GM19328 (cell line): ENCODE data around the gene KRT72.

Experiments used
- ATAC-seq: cut with Tn5 transposase; IDR thresholded peaks from one replicate; pipeline ENCODE4 v1.9.1; 2021; ENCODE audit warnings: mild to moderate bottlenecking, moderate library complexity; ENCODE audit not compliant: unreplicated experiment

Gene KRT72

GRCh38 chr12:52580496-52580895 is 20.8 kb downstream of the KRT72 start:
- no peak for ATAC-seq

DNA sequence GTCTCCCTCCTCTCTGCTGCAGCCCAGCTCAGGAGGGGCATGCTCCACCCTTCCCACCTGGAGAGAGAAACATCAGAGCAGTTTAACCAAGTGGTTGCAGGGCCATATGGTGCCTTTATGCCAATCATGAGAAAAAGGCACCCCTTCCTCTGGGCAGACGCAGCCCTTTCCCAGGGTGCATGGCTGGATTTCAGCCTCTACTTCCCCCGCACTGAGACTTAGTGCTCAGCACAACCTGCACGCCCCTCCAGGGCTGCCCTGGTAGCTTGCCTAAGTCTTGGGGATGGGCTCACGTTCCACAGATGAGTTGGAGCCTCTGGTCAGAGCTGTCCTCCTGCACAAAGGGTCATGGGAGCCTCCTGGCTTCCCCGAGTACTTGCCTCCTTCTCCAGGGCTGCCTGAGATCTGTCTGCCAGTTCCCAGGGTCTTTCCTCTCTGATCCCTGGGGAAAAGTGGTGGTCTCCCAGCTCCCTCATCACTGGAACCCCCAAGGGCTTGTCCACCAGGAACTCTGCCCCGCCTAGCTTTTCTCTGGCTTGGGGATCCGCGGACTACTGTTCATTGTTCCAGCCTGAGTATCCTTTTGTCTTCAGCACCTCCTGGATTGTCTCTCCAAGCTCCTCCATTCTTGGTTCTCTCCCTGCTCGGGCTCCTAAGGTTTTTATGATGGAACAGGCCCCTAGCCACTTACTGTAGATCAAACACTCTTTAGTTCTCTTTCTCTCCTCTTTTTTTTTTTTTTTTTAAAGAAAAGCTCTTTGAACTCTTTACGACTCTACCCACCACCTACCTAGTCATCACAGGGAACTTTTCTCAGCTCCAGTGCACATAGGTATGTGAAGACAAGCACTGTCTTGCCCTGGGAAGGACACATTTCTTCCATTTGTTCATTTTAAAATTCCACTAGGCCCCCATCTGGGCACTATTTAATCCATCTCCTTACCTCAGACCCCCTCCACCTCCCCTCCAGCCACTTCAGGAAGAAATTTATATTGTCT is 21.5 kb downstream of the KRT72 start:
- no peak for ATAC-seq

DNA sequence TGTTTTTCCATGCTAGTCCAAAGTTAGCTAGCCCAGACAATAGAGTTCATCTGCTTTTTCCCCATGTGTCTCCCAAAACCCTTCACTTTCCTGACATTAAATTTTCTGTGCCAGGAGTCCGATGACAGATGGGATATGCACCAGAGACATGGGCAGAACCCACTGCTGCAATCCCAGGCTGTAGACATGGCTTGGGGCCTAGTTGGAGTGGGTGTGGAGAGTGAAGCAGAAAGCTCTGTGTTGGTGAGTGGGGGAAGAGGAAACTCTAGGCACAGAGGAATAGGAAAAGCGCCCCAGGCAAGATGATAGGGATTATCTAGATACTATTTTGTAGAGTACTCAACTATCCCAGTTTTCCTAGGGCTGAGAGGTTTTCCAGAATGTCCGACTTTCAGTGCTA is 22.8 kb downstream of the KRT72 start:
- no peak for ATAC-seq

GRCh38 chr12:52577316-52577715 is 23.9 kb downstream of the KRT72 start:
- no peak for ATAC-seq

DNA sequence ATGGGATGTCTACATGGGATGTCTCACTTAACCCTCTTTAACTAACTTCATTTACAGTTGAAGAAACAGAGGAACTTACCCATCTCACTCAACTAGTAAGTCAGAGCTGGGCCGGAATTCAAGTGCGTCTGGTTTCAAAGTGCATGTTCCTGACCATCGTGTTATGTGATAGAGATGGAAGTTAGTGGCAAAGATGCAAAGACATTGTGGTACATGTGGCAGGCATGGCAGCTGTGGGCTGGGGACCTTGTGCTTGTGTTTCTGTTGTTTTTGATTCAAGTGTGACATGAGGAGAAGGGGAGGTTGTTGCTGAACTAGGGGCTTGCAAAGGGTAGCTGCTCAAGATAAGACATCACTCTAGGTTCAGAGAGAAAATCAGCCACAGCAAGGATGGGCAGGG is 25.3 kb downstream of the KRT72 start:
- ATAC-seq: no peak

GRCh38 chr12:52575256-52575655 is 26.0 kb downstream of the KRT72 start:
- ATAC-seq: no peak

DNA sequence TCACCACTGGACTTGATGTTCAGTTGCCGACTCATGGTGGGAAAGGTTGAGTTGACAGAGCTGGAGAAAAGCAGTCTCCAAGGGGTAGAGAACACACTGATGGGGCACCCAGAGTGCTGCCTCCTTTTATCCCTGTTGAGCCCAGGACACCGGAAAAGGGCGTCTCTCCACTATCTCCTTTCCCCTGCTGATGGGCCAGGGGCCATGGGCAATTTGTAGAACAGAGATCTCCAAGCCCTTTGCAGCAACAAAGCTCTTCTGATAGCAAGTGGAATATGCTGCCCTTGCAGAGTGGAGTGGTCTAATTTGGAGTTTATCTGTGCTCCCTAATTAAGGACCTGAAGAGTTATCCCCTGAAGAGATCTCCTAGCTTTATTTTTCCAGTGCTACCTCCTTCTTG is 27.5 kb downstream of the KRT72 start, which contains the start of gene KRT74:
KRT74 (minus strand) TSS at position 101 of the 400 bp plus-strand sequence; CDS start at position 35, 66 bp downstream.
- no peak for ATAC-seq

- no peak for ATAC-seq
These were observed 28.0 kb downstream of the KRT72 start for GRCh38 chr12:52573306-52573705.

- no peak for ATAC-seq
These were observed 30.8 kb downstream of the KRT72 start for GRCh38 chr12:52570511-52570910.

GRCh38 chr12:52568111-52568510 is 33.2 kb downstream of the KRT72 start:
- no peak for ATAC-seq

- ATAC-seq: no peak
These were observed 34.4 kb downstream of the KRT72 start for GRCh38 chr12:52566847-52567291.

- no peak for ATAC-seq
These were observed 36.7 kb downstream of the KRT72 start for GRCh38 chr12:52564582-52564981.

DNA sequence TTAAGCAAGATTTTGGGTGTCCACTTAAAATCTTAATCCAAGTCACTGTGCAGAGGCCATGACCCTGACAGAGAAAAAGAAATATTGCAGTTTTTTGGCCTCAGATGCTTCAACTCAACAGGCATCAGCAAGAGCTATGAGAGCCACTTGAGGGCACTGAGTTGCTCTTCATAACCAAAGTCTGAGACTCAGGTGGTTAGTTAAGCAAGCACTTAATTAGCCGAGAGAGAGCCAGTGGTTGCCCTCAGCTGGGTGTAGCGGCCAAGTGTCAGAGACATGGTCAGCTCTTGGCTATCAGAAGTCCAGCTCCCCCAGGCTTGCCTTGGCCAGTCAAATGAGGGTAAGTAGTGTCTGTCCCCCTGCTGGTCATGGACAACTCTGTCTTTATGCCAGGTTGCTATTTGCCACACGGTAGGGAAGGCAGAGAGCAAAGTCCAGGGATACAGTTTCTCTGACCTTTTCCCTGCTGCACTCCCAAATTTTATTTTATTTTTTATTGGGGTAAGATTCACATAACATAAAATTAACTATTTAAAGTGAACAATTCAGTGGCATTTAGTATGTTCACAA is 39.3 kb downstream of the KRT72 start:
- no peak for ATAC-seq

GRCh38 chr12:52559979-52560378 is 41.3 kb downstream of the KRT72 start:
- ATAC-seq: no peak

- ATAC-seq: no peak
These were observed 42.4 kb downstream of the KRT72 start for GRCh38 chr12:52558781-52559445.

- no peak for ATAC-seq
These were observed 43.8 kb downstream of the KRT72 start for GRCh38 chr12:52557476-52557875.

- no peak for ATAC-seq
These were observed 45.7 kb downstream of the KRT72 start for GRCh38 chr12:52555577-52555976.

GRCh38 chr12:52552681-52553195 is 48.5 kb downstream of the KRT72 start, which contains the start of gene KRT71:
TSS of gene KRT71 (minus strand) at chr12:52553145. CDS start at chr12:52553077, 68 bp downstream.
- no peak for ATAC-seq

DNA sequence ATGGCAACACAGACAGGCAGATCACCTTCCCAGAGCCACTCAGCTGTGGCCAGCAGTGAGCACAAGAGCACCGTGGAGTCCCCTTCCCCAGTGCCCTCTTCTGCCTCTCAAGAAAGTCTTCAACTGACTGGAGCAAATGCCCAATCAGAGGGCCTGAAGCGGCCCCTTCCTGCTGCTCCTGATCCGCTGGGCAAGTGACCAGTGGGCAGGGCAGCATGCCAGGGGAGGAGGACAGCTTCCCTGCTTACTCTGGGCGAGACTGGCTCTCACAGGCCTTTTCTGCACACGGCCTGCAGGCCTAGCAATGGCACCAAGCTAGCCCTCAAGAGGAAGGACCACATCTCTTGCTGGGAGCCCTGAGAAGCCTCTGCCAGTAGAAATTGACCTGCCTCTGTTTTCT is 49.2 kb downstream of the KRT72 start:
- no peak for ATAC-seq

DNA sequence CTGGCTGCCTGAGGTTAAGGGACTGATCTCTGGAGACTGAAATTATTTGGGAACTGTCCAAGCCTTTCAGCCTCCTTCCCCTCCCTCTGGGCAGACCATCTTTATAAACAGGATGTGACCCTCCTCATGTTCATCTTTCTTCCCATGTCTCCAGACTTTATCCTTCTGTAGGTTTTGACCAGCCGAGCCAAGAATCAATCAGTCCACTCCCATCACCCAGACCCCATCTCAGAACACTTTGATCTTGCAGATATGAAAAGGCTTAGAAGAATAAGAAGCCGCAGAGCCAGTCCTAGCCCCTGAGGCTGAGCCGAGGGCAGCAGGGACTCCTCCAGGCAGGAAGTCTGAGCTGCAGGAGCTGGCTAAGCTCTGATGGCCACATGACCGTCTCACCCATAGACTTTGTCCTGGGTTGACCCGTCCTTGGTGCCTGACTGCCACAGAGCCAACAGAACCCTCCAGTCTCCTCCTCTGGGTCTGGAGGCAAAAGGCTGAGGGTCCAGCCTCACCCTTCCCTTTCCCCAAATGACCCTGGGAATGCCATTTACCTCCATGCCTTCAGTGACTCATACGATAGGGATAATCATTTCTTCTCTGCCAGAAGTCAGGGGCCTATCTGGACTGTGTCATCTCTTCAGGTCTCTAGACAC is 49.9 kb downstream of the KRT72 start:
- ATAC-seq: no peak

DNA sequence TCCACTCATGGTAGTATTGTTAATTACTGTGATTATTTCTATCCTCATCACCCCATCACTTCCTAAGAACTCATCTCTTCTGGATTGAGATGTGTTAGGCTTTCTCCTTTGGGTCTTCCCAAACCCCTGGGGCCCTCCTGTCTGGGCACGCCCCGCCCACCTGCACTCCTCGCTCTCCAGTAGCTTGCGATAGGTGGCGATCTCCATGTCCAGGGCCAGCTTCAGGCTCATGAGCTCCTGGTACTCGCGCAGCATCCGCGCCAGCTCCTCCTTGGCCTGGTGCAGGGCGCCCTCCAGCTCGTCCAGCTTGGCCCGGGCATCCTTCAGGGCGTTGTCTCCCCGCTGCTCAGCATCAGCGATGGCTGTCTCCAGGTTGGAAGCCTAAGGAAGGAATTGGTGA is 55.1 kb downstream of the KRT72 start:
- no peak for ATAC-seq
